T-helper 17 cell (primary cell): ENCODE data around the gene SEMA5B. TPM values are rescaled to one million over a fixed set of nuclear protein-coding genes. Genes with fewer than 3 reads are reported as not detected.

ENCODE experiments used
- ATAC-seq: fragments of 150-1000 bp; cut with Tn5 transposase; 2 replicates; pipeline ENCODE4 v1.10.0; 2021; ENCODE audit warnings: mild to moderate bottlenecking, moderate library complexity
- DNase-seq, 3 donors: peaks; one replicate each; pipeline versions ENCODE4 v3.0.0 to v3.0.0-alpha.2; 2020 to 2021
- H3K9me3 ChIP-seq: one replicate; pipeline ENCODE4 v1.7.0; 2013; ENCODE audit warnings: low read length, mild to moderate bottlenecking; ENCODE audit not compliant: control insufficient read depth, poor library complexity, severe bottlenecking
- H3K27ac Mint-ChIP-seq: one replicate; pipeline ENCODE4 v1.8.0; 2022; ENCODE audit warnings: mild to moderate bottlenecking, moderate library complexity, mixed read lengths
- H3K27me3 Mint-ChIP-seq: one replicate; pipeline ENCODE4 v1.8.0; 2022; ENCODE audit warnings: mixed read lengths
- H3K36me3 Mint-ChIP-seq: one replicate; pipeline ENCODE4 v1.8.0; 2022; ENCODE audit warnings: low read depth, mixed read lengths
- H3K4me1 Mint-ChIP-seq: one replicate; pipeline ENCODE4 v1.8.0; 2022; ENCODE audit warnings: mild to moderate bottlenecking, mixed read lengths
- H3K4me3 Mint-ChIP-seq: one replicate; pipeline ENCODE4 v1.8.0; 2022; ENCODE audit warnings: mild to moderate bottlenecking, moderate library complexity, mixed read lengths
- total RNA-seq, 4 donors: library from RNA in 2 of 4; stranded (reverse) in 2 of 4; gene quantifications; one replicate each; pipeline ENCODE4 v1.2.3 and lab custom pipeline; 2022 to 2026

Gene SEMA5B
- total RNA-seq, 2 donors from 2014 or later, result not detected

GRCh38 chr3:122966045-122966444 is 61.5 kb downstream of the SEMA5B start:
- no peak for DNase-seq
- H3K36me3 Mint-ChIP-seq, result no peaks in the 10 kb centered on the region
- no peaks in the 10 kb centered on the region for H3K9me3 ChIP-seq
- peaks cover 19% of the 10 kb centered on the region for H3K27me3 Mint-ChIP-seq
- no peak for ATAC-seq
- H3K4me1 Mint-ChIP-seq, result peaks cover 3% of the 10 kb centered on the region
- H3K4me3 Mint-ChIP-seq, result no peak overlapping the region
- H3K27ac Mint-ChIP-seq, result no peak overlapping the region

- Mint-ChIP-seq H3K27me3 (peaks cover 17% of the 10 kb centered on the region), H3K4me3 (no peak overlapping the region), H3K4me1 (peaks cover 3% of the 10 kb centered on the region), H3K27ac (no peak overlapping the region), H3K36me3 (no peaks in the 10 kb centered on the region)
- DNase-seq (no peak), ATAC-seq (no peak)
- no peaks in the 10 kb centered on the region for H3K9me3 ChIP-seq
These were observed 62.8 kb downstream of the SEMA5B start for GRCh38 chr3:122964811-122965210.

GRCh38 chr3:122962149-122962548 is 65.4 kb downstream of the SEMA5B start:
- no peaks in the 10 kb centered on the region for H3K9me3 ChIP-seq
- Mint-ChIP-seq H3K36me3 (no peaks in the 10 kb centered on the region), H3K4me3 (no peak overlapping the region), H3K4me1 (peaks cover 3% of the 10 kb centered on the region), H3K27me3 (peaks cover 26% of the 10 kb centered on the region), H3K27ac (no peak overlapping the region)
- DNase-seq (no peak), ATAC-seq (no peak)

- peaks cover 36% of the 10 kb centered on the region for H3K27me3 Mint-ChIP-seq
- H3K4me1 Mint-ChIP-seq, result peaks cover 3% of the 10 kb centered on the region
- peaks cover 2% of the 10 kb centered on the region for H3K36me3 Mint-ChIP-seq
- ATAC-seq (no peak), DNase-seq (no peak)
- H3K27ac Mint-ChIP-seq, result no peak overlapping the region
- no peaks in the 10 kb centered on the region for H3K9me3 ChIP-seq
- no peak overlapping the region for H3K4me3 Mint-ChIP-seq
These were observed 66.4 kb downstream of the SEMA5B start for GRCh38 chr3:122961146-122961545.

- H3K27me3 Mint-ChIP-seq, result peaks cover 41% of the 10 kb centered on the region
- H3K27ac Mint-ChIP-seq, result no peak overlapping the region
- no peak overlapping the region for H3K4me3 Mint-ChIP-seq
- no peaks in the 10 kb centered on the region for H3K9me3 ChIP-seq
- peaks cover 2% of the 10 kb centered on the region for H3K36me3 Mint-ChIP-seq
- peaks cover 3% of the 10 kb centered on the region for H3K4me1 Mint-ChIP-seq
- ATAC-seq (no peak), DNase-seq (no peak)
These were observed 66.9 kb downstream of the SEMA5B start for GRCh38 chr3:122960652-122961051.

GRCh38 chr3:122959339-122959738 is 68.2 kb downstream of the SEMA5B start:
- peaks cover 2% of the 10 kb centered on the region for H3K36me3 Mint-ChIP-seq
- DNase-seq, result no peak
- no peak overlapping the region for H3K4me3 Mint-ChIP-seq
- peaks cover 41% of the 10 kb centered on the region for H3K27me3 Mint-ChIP-seq
- H3K9me3 ChIP-seq, result no peaks in the 10 kb centered on the region
- no peak overlapping the region for H3K27ac Mint-ChIP-seq
- no peak for ATAC-seq
- H3K4me1 Mint-ChIP-seq, result no peaks in the 10 kb centered on the region

GRCh38 chr3:122957707-122958689 is 69.6 kb downstream of the SEMA5B start:
- Mint-ChIP-seq H3K4me1 (peaks cover 3% of the 10 kb centered on the region), H3K27me3 (peaks cover 41% of the 10 kb centered on the region), H3K36me3 (peaks cover 2% of the 10 kb centered on the region), H3K4me3 (no peak overlapping the region), H3K27ac (no peak overlapping the region)
- no peaks in the 10 kb centered on the region for H3K9me3 ChIP-seq
- no peak for ATAC-seq
- DNase-seq, result no peak

GRCh38 chr3:122956693-122957455 is 70.7 kb downstream of the SEMA5B start:
- Mint-ChIP-seq H3K4me3 (no peak overlapping the region), H3K4me1 (peaks cover 3% of the 10 kb centered on the region), H3K27ac (no peak overlapping the region), H3K36me3 (peaks cover 2% of the 10 kb centered on the region), H3K27me3 (peaks cover 35% of the 10 kb centered on the region)
- no peak for ATAC-seq
- H3K9me3 ChIP-seq, result no peaks in the 10 kb centered on the region
- DNase-seq, result no peak

- ATAC-seq, result no peak
- no peaks in the 10 kb centered on the region for H3K9me3 ChIP-seq
- Mint-ChIP-seq H3K27me3 (peaks cover 32% of the 10 kb centered on the region), H3K27ac (no peak overlapping the region), H3K4me3 (no peak overlapping the region), H3K4me1 (peaks cover 3% of the 10 kb centered on the region), H3K36me3 (peaks cover 2% of the 10 kb centered on the region)
- no peak for DNase-seq
These were observed 71.5 kb downstream of the SEMA5B start for GRCh38 chr3:122955916-122956692.

- no peaks in the 10 kb centered on the region for H3K9me3 ChIP-seq
- H3K36me3 Mint-ChIP-seq, result peaks cover 2% of the 10 kb centered on the region
- H3K27ac Mint-ChIP-seq, result no peak overlapping the region
- no peak for ATAC-seq
- no peak overlapping the region for H3K4me3 Mint-ChIP-seq
- H3K4me1 Mint-ChIP-seq, result peaks cover 3% of the 10 kb centered on the region
- H3K27me3 Mint-ChIP-seq, result peaks cover 25% of the 10 kb centered on the region
- DNase-seq, result no peak
These were observed 75.0 kb downstream of the SEMA5B start for GRCh38 chr3:122952520-122952919.

GRCh38 chr3:122948408-122948807 is 79.2 kb downstream of the SEMA5B start:
- DNase-seq (no peak), ATAC-seq (no peak)
- Mint-ChIP-seq H3K27me3 (peaks cover 17% of the 10 kb centered on the region), H3K4me3 (no peak overlapping the region), H3K27ac (no peak overlapping the region), H3K36me3 (peaks cover 2% of the 10 kb centered on the region), H3K4me1 (peaks cover 12% of the 10 kb centered on the region)
- H3K9me3 ChIP-seq, result no peaks in the 10 kb centered on the region

GRCh38 chr3:122947738-122948137 is 79.8 kb downstream of the SEMA5B start:
- peaks cover 17% of the 10 kb centered on the region for H3K27me3 Mint-ChIP-seq
- DNase-seq (no peak), ATAC-seq (no peak)
- peaks cover 2% of the 10 kb centered on the region for H3K36me3 Mint-ChIP-seq
- H3K4me1 Mint-ChIP-seq, result peaks cover 9% of the 10 kb centered on the region
- no peak overlapping the region for H3K27ac Mint-ChIP-seq
- H3K4me3 Mint-ChIP-seq, result no peak overlapping the region
- no peaks in the 10 kb centered on the region for H3K9me3 ChIP-seq

GRCh38 chr3:122947196-122947595 is 80.4 kb downstream of the SEMA5B start:
- ATAC-seq, result no peak
- H3K9me3 ChIP-seq, result no peaks in the 10 kb centered on the region
- peaks cover 17% of the 10 kb centered on the region for H3K27me3 Mint-ChIP-seq
- no peak overlapping the region for H3K4me3 Mint-ChIP-seq
- H3K27ac Mint-ChIP-seq, result no peak overlapping the region
- no peak for DNase-seq
- H3K4me1 Mint-ChIP-seq, result peaks cover 9% of the 10 kb centered on the region
- H3K36me3 Mint-ChIP-seq, result peaks cover 2% of the 10 kb centered on the region
